BJ (cell line): ENCODE measurements around the gene CDC42EP3. TPM values are rescaled to one million over a fixed set of nuclear protein-coding genes. Genes with fewer than 3 reads are reported as not detected.

Experiments used
- CTCF ChIA-PET: fragments of 350-600 bp; formaldehyde crosslinking; extraction: SDS; loops from one replicate; lab custom pipeline; 2021; ENCODE audit warnings: antibody characterized with exemption, inconsistent platforms; lab: Yijun Ruan, JAX
- POLR2A ChIA-PET: fragments of 300-600 bp; sonication (Branson Sonifier 250); formaldehyde crosslinking; extraction: SDS; loops from one replicate; lab custom pipeline; 2021; ENCODE audit warnings: antibody characterized with exemption; lab: Charles Lee
- DNase-seq: peaks from one replicate; pipeline ENCODE4 v3.0.0-alpha.2; 2011; ENCODE audit warnings: low read depth
- H3K27me3 ChIP-seq: 2 replicates; pipeline ENCODE4 v1.6.0; 2011; ENCODE audit warnings: low read length; ENCODE audit not compliant: control insufficient read depth, insufficient read depth
- H3K36me3 ChIP-seq: 2 replicates; pipeline ENCODE4 v1.5.1; 2011; ENCODE audit warnings: low read length; ENCODE audit not compliant: control insufficient read depth, insufficient read depth
- H3K4me3 ChIP-seq: 2 replicates; pipeline ENCODE4 v1.5.1; 2011; ENCODE audit warnings: low read depth, mild to moderate bottlenecking, control low read depth, low read length
- CTCF ChIP-seq: IDR thresholded peaks from 2 replicates; pipeline ENCODE4 v1.5.1; 2011; ENCODE audit warnings: low read depth, mild to moderate bottlenecking, control low read depth, inconsistent platforms, low read length, moderate library complexity; ENCODE audit not compliant: insufficient read depth
- polyA plus RNA-seq: library from polyadenylated mRNA; depleted of rRNA; stranded (reverse); fragments of >200 nt; gene quantifications from 2 replicates; pipeline ENCODE4 v1.2.3, GENCODE V29; 2011

CDC42EP3 gene
- polyA plus RNA-seq, 1 experiment, result 191 TPM

- CTCF ChIA-PET, result interaction anchor here (0.6 to 1.2 kb wide), 3 partner anchors 219 to 246 kb away, joined by 3 to 4 read pairs (median 4); no protein-coding TSS in a partner anchor
- Histone ChIP-seq H3K27me3 (no peaks in the 10 kb centered on the region), H3K4me3 (no peak overlapping the region), H3K36me3 (peaks cover 11% of the 10 kb centered on the region)
- no peak for DNase-seq
- POLR2A ChIA-PET, result no interaction called here
- no peak for TF ChIP-seq CTCF
These were observed 12.8 kb downstream of the CDC42EP3 start for GRCh38 chr2:37658682-37659081.

DNA sequence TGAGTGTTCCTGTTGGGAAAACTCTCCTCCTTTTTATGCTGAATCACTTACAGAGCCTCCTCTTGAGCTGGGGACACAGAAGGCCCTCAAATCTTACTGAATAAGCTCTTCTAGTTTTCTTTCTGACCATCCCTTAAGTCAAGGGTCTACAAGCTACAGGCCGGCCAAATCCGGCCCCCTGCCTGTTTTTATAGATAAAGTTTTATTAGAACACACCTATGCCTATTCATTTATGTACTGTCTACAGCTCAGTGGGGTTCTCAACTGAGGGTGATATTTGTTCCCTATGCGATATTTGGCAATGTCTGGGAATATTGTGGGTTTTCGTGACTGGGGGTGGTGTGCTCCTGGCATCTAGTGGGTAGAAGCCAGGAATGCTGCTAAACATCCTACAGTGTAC lies 14.0 kb downstream of the CDC42EP3 start:
- TF ChIP-seq CTCF, result no peak
- peaks cover 12% of the 10 kb centered on the region for H3K36me3 ChIP-seq
- POLR2A ChIA-PET, result interaction anchor here (1.9 kb wide), 1 partner anchor 9 kb away, joined by 6 read pairs; no protein-coding TSS in a partner anchor
- H3K4me3 ChIP-seq, result no peak overlapping the region
- no peaks in the 10 kb centered on the region for H3K27me3 ChIP-seq
- DNase-seq, result no peak
- CTCF ChIA-PET, result interaction anchor here (0.8 to 1.3 kb wide), 5 partner anchors 8 to 241 kb away, joined by 3 read pairs; no protein-coding TSS in a partner anchor

GRCh38 chr2:37656512-37657423 lies 14.7 kb downstream of the CDC42EP3 start:
- ChIA-PET POLR2A (interaction anchor here (1.9 kb wide), 1 partner anchor 9 kb away, joined by 6 read pairs; no protein-coding TSS in a partner anchor), CTCF (interaction anchor here (0.8 to 4.5 kb wide), 7 partner anchors 8 to 242 kb away, joined by 3 to 27 read pairs (median 3); no protein-coding TSS in a partner anchor)
- H3K4me3 ChIP-seq, result no peak overlapping the region
- H3K27me3 ChIP-seq, result no peaks in the 10 kb centered on the region
- H3K36me3 ChIP-seq, result peaks cover 12% of the 10 kb centered on the region
- DNase-seq, result no peak
- TF ChIP-seq CTCF, result no peak

DNA sequence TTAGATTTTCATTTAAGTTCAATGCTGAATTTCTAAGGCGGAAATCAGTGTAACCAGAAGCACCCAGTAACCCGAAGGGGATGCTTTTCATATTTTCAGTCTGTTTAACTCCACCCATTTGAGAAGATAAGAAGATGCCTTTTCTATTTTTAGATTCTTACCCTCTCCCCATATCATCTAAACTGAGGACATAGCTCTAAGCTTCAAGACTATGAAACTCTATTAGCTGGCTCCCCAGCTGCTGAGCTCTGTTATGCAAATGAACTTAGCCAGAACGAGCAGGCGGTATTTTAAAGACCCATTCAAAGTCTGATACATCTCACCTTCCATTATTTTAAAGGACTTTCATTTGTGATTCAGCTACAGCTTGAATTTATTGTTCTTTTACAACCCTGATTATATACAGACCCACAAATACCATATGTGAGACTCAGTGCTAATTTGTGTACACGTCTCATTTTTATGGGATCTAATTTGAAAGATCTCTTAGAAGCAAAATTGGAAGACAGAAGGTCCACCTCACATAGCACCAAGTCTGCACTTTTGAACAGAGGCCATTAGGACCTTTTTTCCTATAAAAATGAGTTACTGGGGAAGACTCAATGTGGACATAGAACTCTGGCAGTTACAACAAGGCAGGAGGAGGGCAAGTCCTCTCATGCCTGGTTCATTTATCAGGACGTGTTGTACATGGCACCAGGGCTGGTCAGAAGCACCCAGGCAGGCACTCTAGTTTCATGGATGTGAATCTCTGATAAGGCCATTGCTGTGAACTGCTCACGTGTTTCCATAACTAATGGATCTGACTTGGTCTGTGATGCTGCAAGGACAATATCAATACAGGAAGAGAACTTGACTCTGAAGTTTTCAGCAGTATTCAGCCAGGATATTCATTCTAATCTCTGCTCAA lies 16.3 kb downstream of the CDC42EP3 start:
- DNase-seq, result no peak
- POLR2A ChIA-PET, result interaction anchor here (0.5 to 1.3 kb wide), 2 partner anchors 11 to 172 kb away, joined by 3 to 4 read pairs; no protein-coding TSS in a partner anchor
- H3K4me3 ChIP-seq, result no peak overlapping the region

More for the DNA sequence above, 16.3 kb downstream of the CDC42EP3 start:
- H3K27me3 ChIP-seq, result no peaks in the 10 kb centered on the region
- peaks cover 13% of the 10 kb centered on the region for H3K36me3 ChIP-seq
- CTCF ChIA-PET, result interaction anchor here (1.5 to 4.5 kb wide), 2 partner anchors 10 to 241 kb away, joined by 3 to 27 read pairs; no protein-coding TSS in a partner anchor
- TF ChIP-seq CTCF, result no peak
